A673 (cell line): Measurements from ENCODE around the gene VSTM2L. TPM values are rescaled to one million over a fixed set of nuclear protein-coding genes. Genes with fewer than 3 reads are reported as not detected.

ENCODE experiments used
- BruUV-seq: library from RNA; stranded (reverse); fragments of 400-500 nt; replicated peaks from 2 replicates; lab custom pipeline; 2021; lab: Mats Ljungman, UMichigan
- CTCF ChIA-PET: fragments of 300-600 bp; sonication (Branson Sonifier 250); formaldehyde crosslinking; loops from one replicate; lab custom pipeline; 2022; ENCODE audit warnings: antibody characterized with exemption; lab: Charles Lee
- POLR2A ChIA-PET: fragments of 300-600 bp; sonication (Branson Sonifier 250); formaldehyde crosslinking; loops from one replicate; lab custom pipeline; 2022; ENCODE audit warnings: antibody characterized with exemption; ENCODE audit not compliant: low non-redundant PET; lab: Charles Lee
- DNase-seq: peaks from one replicate; pipeline ENCODE4 v3.0.0-alpha.2; 2015; ENCODE audit warnings: low spot score
- H3K27ac ChIP-seq: fragments of 200-600 bp; sonication (generic); 2 replicates; pipeline ENCODE4 v1.5.1; 2016; ENCODE audit warnings: mixed run types, low read depth, mild to moderate bottlenecking, mixed read lengths, antibody characterized with exemption, low read length; ENCODE audit not compliant: poor library complexity, severe bottlenecking
- H3K27me3 ChIP-seq: fragments of 200-600 bp; sonication (generic); replicated peaks from 2 replicates; pipeline ENCODE4 v1.6.1; 2017; ENCODE audit warnings: mixed run types, low read depth, mild to moderate bottlenecking, mixed read lengths, antibody characterized with exemption, low read length; ENCODE audit not compliant: insufficient read depth, poor library complexity
- H3K36me3 ChIP-seq: fragments of 200-600 bp; sonication (generic); 2 replicates; pipeline ENCODE4 v1.6.1; 2016; ENCODE audit warnings: mixed run types, mild to moderate bottlenecking, mixed read lengths, antibody characterized with exemption, low read length; ENCODE audit not compliant: insufficient read depth, poor library complexity, severe bottlenecking
- H3K4me1 ChIP-seq: fragments of 200-600 bp; sonication (generic); 2 replicates; pipeline ENCODE4 v1.6.1; 2017; ENCODE audit warnings: mixed run types, mild to moderate bottlenecking, mixed read lengths, antibody characterized with exemption, low read length; ENCODE audit not compliant: insufficient read depth, poor library complexity, severe bottlenecking
- H3K4me3 ChIP-seq: fragments of 200-600 bp; sonication (generic); 2 replicates; pipeline ENCODE4 v1.5.1; 2016; ENCODE audit warnings: low read depth, mixed run types, mild to moderate bottlenecking, mixed read lengths, low read length; ENCODE audit not compliant: poor library complexity, severe bottlenecking
- H3K9me3 ChIP-seq: fragments of 200-600 bp; sonication (generic); 2 replicates; pipeline ENCODE4 v1.6.1; 2016; ENCODE audit warnings: mixed run types, low read depth, mild to moderate bottlenecking, mixed read lengths, antibody characterized with exemption, low read length; ENCODE audit not compliant: poor library complexity, severe bottlenecking
- EZH2 ChIP-seq: fragments of 200-600 bp; sonication (generic); IDR thresholded peaks from 2 replicates; pipeline ENCODE4 v1.6.1; 2017; ENCODE audit warnings: borderline replicate concordance, low read depth, mild to moderate bottlenecking, mixed read lengths, antibody characterized with exemption, low read length; ENCODE audit not compliant: poor library complexity, severe bottlenecking
- intact Hi-C: fragments of 100-400 bp; cut with micrococcal nuclease; formaldehyde crosslinking; loops from one replicate; pipeline ENCODE4 v1.10.0; 2022; ENCODE audit not compliant: unreplicated experiment
- total RNA-seq: library from RNA; stranded (reverse); gene quantifications from 2 replicates; pipeline ENCODE4 v1.2.3, GENCODE V29; 2021
- TF ChIP-seq, protein P1 (sequence below): fragments of 300-800, 200-600 bp; sonication (generic); conservative IDR thresholded peaks from 2 replicates; pipeline ENCODE4 v1.5.1; 2017; ENCODE audit warnings: low read depth, mild to moderate bottlenecking, antibody characterized with exemption, low read length, moderate library complexity, mixed read lengths

Gene VSTM2L
- total RNA-seq, 1 experiment from 2014 or later, result 23.3 TPM

DNA sequence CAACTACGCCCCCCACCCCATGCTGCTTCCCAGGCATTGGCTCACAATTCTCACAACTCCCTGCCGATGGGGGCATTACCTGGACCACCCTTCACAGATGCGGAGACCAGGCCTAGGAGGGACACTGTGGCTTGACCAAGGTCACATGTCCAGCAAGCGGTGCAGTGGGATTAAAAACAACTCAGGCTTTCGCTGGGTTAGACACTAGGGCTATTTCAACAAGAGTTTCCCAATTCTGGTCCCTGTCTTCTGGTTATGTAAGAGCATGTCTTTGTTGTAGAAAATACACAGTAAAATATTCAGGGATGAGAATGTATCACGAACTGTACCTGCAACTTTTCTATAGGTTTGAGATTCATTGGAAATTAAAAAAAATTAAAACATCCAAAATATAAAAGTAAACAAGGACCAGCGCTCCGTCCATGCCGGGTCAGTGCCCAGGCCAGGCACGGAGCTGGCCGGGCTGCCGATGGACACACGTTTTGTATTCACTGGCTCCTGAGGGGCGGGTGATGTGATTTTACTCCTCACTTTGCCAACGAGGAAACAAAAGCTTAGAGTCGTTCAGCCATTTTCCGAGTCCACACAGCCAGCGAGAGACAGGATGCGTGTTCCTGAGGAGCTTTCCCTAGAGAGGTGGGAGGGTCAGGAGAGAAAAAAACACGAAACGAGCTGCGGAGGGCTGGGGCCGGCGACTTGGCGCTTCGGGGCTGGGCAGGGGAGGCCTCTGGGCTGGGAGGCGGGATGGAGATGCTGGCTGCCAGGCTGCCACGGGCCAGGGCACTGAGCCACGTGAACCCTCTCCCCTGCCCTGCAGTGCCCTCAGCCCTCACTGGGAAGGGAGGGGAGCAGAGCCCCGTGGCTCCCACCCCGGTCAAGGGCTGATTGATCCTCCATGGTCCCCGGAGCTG is 17.1 kb upstream of the VSTM2L start:
- intact Hi-C loops, result no loop called here
- CTCF ChIA-PET, result no interaction called here

DNA sequence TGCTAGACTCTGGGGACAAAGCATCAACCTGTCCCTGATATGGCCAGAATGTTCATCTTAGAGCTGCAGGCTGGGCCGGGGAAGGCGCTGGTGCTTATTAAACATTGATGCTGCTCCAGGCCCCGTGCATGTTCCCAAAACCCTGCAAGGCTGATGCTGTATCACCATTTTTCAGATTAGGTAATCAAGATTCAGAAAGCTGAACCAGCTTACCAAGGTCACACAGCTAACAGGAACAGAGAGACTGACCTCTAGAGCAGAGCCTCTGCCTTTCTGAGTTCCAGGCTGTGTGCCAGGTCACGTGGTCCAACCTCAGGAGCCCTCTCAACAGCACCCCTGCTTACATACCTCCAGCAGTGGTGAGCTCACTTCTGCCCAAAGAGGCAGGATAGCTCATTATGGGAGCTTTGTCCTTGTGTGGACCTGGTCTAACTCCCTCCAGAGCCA is 16.1 kb upstream of the VSTM2L start:
- no peak overlapping the region for H3K27ac ChIP-seq
- H3K4me3 ChIP-seq, result no peak overlapping the region
- intact Hi-C loops, result no loop called here
- ChIA-PET CTCF (no interaction called here), POLR2A (no interaction called here)
- H3K4me1 ChIP-seq, result no peaks in the 10 kb centered on the region
- H3K36me3 ChIP-seq, result no peaks in the 10 kb centered on the region
- BruUV-seq, result no TSS peak
- H3K9me3 ChIP-seq, result no peaks in the 10 kb centered on the region
- TF ChIP-seq, protein P1, sequence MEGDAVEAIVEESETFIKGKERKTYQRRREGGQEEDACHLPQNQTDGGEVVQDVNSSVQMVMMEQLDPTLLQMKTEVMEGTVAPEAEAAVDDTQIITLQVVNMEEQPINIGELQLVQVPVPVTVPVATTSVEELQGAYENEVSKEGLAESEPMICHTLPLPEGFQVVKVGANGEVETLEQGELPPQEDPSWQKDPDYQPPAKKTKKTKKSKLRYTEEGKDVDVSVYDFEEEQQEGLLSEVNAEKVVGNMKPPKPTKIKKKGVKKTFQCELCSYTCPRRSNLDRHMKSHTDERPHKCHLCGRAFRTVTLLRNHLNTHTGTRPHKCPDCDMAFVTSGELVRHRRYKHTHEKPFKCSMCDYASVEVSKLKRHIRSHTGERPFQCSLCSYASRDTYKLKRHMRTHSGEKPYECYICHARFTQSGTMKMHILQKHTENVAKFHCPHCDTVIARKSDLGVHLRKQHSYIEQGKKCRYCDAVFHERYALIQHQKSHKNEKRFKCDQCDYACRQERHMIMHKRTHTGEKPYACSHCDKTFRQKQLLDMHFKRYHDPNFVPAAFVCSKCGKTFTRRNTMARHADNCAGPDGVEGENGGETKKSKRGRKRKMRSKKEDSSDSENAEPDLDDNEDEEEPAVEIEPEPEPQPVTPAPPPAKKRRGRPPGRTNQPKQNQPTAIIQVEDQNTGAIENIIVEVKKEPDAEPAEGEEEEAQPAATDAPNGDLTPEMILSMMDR, result no peak
- TF ChIP-seq EZH2, result no peak
- H3K27me3 ChIP-seq, result no peaks in the 10 kb centered on the region
- no peak for DNase-seq

More for the DNA sequence above, 17.1 kb upstream of the VSTM2L start:
- POLR2A ChIA-PET, result no interaction called here
- Histone ChIP-seq H3K4me3 (no peak overlapping the region), H3K4me1 (peaks cover 4% of the 10 kb centered on the region), H3K36me3 (no peaks in the 10 kb centered on the region), H3K27ac (no peak overlapping the region), H3K27me3 (no peaks in the 10 kb centered on the region), H3K9me3 (no peaks in the 10 kb centered on the region)
- TF ChIP-seq EZH2, result no peak
- TF ChIP-seq, protein P1, result no peak
- no peak for DNase-seq
- BruUV-seq, result no TSS peak

DNA sequence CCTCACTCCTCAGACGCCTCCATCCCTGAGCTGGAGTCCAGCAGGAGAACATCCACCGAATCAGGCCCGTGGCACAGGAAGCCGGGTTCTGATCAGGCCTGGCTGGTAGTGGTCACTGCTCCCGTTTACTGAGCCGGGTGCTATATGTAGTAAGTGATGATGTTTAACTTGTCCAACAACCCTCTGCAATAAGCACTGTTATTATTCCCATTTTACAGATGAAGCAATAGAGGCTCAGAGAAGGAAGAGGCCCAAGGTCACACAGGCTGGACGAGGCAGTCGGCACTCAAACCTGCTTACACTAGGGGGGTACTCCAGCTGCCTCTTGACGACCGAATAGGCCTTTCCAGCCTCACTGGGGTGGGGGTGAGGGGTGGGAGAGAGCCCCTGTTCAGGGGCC is 14.3 kb upstream of the VSTM2L start:
- BruUV-seq, result no TSS peak
- no peaks in the 10 kb centered on the region for H3K27me3 ChIP-seq
- TF ChIP-seq, protein P1, result no peak
- no peak for TF ChIP-seq EZH2
- H3K27ac ChIP-seq, result no peak overlapping the region
- no peak overlapping the region for H3K4me3 ChIP-seq
- no peak for DNase-seq
- intact Hi-C loops, result no loop called here
- H3K36me3 ChIP-seq, result no peaks in the 10 kb centered on the region
- CTCF ChIA-PET, result no interaction called here
- no peaks in the 10 kb centered on the region for H3K4me1 ChIP-seq
- H3K9me3 ChIP-seq, result no peaks in the 10 kb centered on the region
- POLR2A ChIA-PET, result no interaction called here
